SK-N-SH (cell line): ENCODE data around the gene TPD52L1. TPM values are rescaled to one million over a fixed set of nuclear protein-coding genes. Genes with fewer than 3 reads are reported as not detected.
"Not testable (repeated sequence)": the region's sequence is repeated elsewhere in the genome, so short reads cannot be mapped to it uniquely, and the experiment has no call there.

ENCODE experiments used
- CTCF ChIA-PET: fragments of 300-600, 350-600 bp; formaldehyde crosslinking; extraction: SDS; loops from one replicate; lab custom pipeline; 2021; lab: Yijun Ruan, JAX
- POLR2A ChIA-PET: fragments of 350-600 bp; sonication (Branson Sonifier 250); formaldehyde crosslinking; extraction: SDS; loops from one replicate; lab custom pipeline; 2020; ENCODE audit warnings: antibody characterized with exemption, inconsistent platforms; lab: Yijun Ruan, JAX
- DNase-seq: peaks from one replicate; pipeline ENCODE4 v3.0.0; 2012
- H2AFZ ChIP-seq: fragments of 200-600 bp; sonication (generic); 2 replicates; pipeline ENCODE4 v1.8.1; 2016; ENCODE audit warnings: antibody characterized with exemption, mild to moderate bottlenecking, low read depth
- H3F3A ChIP-seq: fragments of 200-600 bp; sonication (generic); replicated peaks from 2 replicates; pipeline ENCODE3; 2016; ENCODE audit warnings: antibody characterized with exemption, mild to moderate bottlenecking; ENCODE audit not compliant: insufficient read depth
- H3K27ac ChIP-seq, 2 experiments: fragments of 200-500 bp in 1 of 2; fragments of 200-600 bp in 1 of 2; sonication (Bioruptor generic) in 1 of 2; sonication (generic), shearing (Covaris generic) in 1 of 2; 2 replicates each; pipeline versions ENCODE4 v1.5.1 to v1.6.1; 2014 to 2016; ENCODE audit warnings: low read depth in 2 of 2, inconsistent platforms in 1 of 2, low read length in 1 of 2, mild to moderate bottlenecking in 1 of 2, mixed read lengths in 1 of 2
- H3K27me3 ChIP-seq: fragments of 200-600 bp; sonication (generic), shearing (Covaris generic); 2 replicates; pipeline ENCODE4 v1.6.1; 2016; ENCODE audit warnings: mixed run types; ENCODE audit not compliant: insufficient read depth
- H3K36me3 ChIP-seq, 2 experiments: fragments of 200-500 bp in 1 of 2; fragments of 200-600 bp in 1 of 2; sonication (Bioruptor generic) in 1 of 2; sonication (generic) in 1 of 2; replicated peaks in 1 of 2; 2 replicates each; pipeline versions ENCODE3 to v1.5.1; 2014 to 2016; ENCODE audit warnings: low read length in 1 of 2, mild to moderate bottlenecking in 1 of 2; ENCODE audit not compliant: insufficient read depth in 2 of 2, control insufficient read depth in 1 of 2
- H3K4me1 ChIP-seq, 2 experiments: fragments of 200-500 bp in 1 of 2; fragments of 200-600 bp in 1 of 2; sonication (Bioruptor generic) in 1 of 2; sonication (generic), shearing (Covaris generic) in 1 of 2; 2 replicates each; pipeline versions ENCODE4 v1.5.1 to v1.6.1; 2014 to 2016; ENCODE audit warnings: low read depth in 1 of 2, low read length in 1 of 2, mixed run types in 1 of 2; ENCODE audit not compliant: insufficient read depth in 2 of 2, control insufficient read depth in 1 of 2
- H3K4me2 ChIP-seq: fragments of 200-600 bp; sonication (generic), shearing (Covaris generic); 2 replicates; pipeline ENCODE4 v1.6.1; 2017; ENCODE audit warnings: mixed run types
- H3K4me3 ChIP-seq, 2 experiments: fragments of 200-500 bp in 1 of 2; fragments of 200-600 bp in 1 of 2; sonication (Bioruptor generic) in 1 of 2; sonication (generic), shearing (Covaris generic) in 1 of 2; 2 replicates each; pipeline versions ENCODE4 v1.5.1 to v1.8.1; 2014 to 2016; ENCODE audit warnings: low read depth in 2 of 2, inconsistent platforms in 1 of 2, low read length in 1 of 2, mild to moderate bottlenecking in 1 of 2, mixed read lengths in 1 of 2, moderate library complexity in 1 of 2
- H3K79me2 ChIP-seq: fragments of 200-600 bp; sonication (generic); 2 replicates; pipeline ENCODE4 v1.8.1; 2017; ENCODE audit warnings: mild to moderate bottlenecking; ENCODE audit not compliant: insufficient read depth
- H3K9ac ChIP-seq: fragments of 200-600 bp; sonication (generic); 2 replicates; pipeline ENCODE4 v1.6.1; 2017; ENCODE audit warnings: mixed run types
- H3K9me2 ChIP-seq: fragments of 200-600 bp; sonication (generic); 2 replicates; pipeline ENCODE4 v1.6.1; 2017; ENCODE audit warnings: mixed run types
- H3K9me3 ChIP-seq: fragments of 200-600 bp; sonication (generic); 2 replicates; pipeline ENCODE4 v1.6.1; 2017; ENCODE audit warnings: mixed run types, mild to moderate bottlenecking, moderate library complexity
- H4K20me1 ChIP-seq: fragments of 200-600 bp; sonication (generic); 2 replicates; pipeline ENCODE4 v1.6.1; 2017; ENCODE audit warnings: mild to moderate bottlenecking, mixed run types; ENCODE audit not compliant: insufficient read depth
- CHD2 ChIP-seq: fragments of 150-350 bp; IDR thresholded peaks from 2 replicates; pipeline ENCODE4 v1.6.1; 2018; ENCODE audit warnings: low read length; ENCODE audit not compliant: partially characterized antibody
- ELF1 ChIP-seq: IDR thresholded peaks from 2 replicates; pipeline ENCODE4 v1.4.0; 2012
- EP300 ChIP-seq, 2 experiments: IDR thresholded peaks; 2 replicates each; pipeline versions ENCODE4 v1.4.0 to v1.6.1; 2012; ENCODE audit warnings: borderline replicate concordance in 1 of 2, low read depth in 1 of 2, low read length in 1 of 2
- GATA2 ChIP-seq: sonication (generic); formaldehyde crosslinking; IDR thresholded peaks from 2 replicates; pipeline ENCODE4 v1.5.0; 2020; ENCODE audit warnings: mild to moderate bottlenecking, missing genetic modification reagents
- RCOR1 ChIP-seq: fragments of 150-350 bp; IDR thresholded peaks from 2 replicates; pipeline ENCODE4 v1.6.1; 2017; ENCODE audit warnings: antibody characterized with exemption, low read length
- RFX5 ChIP-seq: IDR thresholded peaks from 2 replicates; pipeline ENCODE4 v1.6.1; 2012; ENCODE audit warnings: mild to moderate bottlenecking, improper control_type of control experiment, low read length
- SIN3A ChIP-seq: IDR thresholded peaks from 2 replicates; pipeline ENCODE4 v1.6.1; 2012; ENCODE audit warnings: low read depth, mild to moderate bottlenecking, low read length, moderate library complexity, borderline replicate concordance
- YY1 ChIP-seq: IDR thresholded peaks from 2 replicates; pipeline ENCODE4 v1.4.0; 2012; ENCODE audit warnings: low read depth, mild to moderate bottlenecking
- WGBS: methylation state at CpG from one replicate; pipeline ENCODE4 v1.1.6; 2017; ENCODE audit warnings: low lambda C conversion rate; 5-methylcytosine and 5-hydroxymethylcytosine counted together
- polyA plus RNA-seq, 3 experiments: library from polyadenylated mRNA; depleted of rRNA; stranded (reverse); fragments of >200 nt; gene quantifications; 2 replicates each; pipeline ENCODE4 v1.2.3, GENCODE V29; 2012
- TF ChIP-seq, protein P1 (sequence below): fragments of 150-350 bp; IDR thresholded peaks from 2 replicates; pipeline ENCODE4 v1.6.1; 2016; ENCODE audit warnings: mild to moderate bottlenecking, low read depth, low read length
- TF ChIP-seq, protein P2 (sequence below): fragments of 150-350 bp; IDR thresholded peaks from 2 replicates; pipeline ENCODE4 v1.6.1; 2017; ENCODE audit warnings: antibody characterized with exemption, low read length, low read depth, borderline replicate concordance

Gene TPD52L1
- polyA plus RNA-seq, 1 of the 3 experiments (the other 2 are of a cell fraction), result 0.13 TPM

DNA sequence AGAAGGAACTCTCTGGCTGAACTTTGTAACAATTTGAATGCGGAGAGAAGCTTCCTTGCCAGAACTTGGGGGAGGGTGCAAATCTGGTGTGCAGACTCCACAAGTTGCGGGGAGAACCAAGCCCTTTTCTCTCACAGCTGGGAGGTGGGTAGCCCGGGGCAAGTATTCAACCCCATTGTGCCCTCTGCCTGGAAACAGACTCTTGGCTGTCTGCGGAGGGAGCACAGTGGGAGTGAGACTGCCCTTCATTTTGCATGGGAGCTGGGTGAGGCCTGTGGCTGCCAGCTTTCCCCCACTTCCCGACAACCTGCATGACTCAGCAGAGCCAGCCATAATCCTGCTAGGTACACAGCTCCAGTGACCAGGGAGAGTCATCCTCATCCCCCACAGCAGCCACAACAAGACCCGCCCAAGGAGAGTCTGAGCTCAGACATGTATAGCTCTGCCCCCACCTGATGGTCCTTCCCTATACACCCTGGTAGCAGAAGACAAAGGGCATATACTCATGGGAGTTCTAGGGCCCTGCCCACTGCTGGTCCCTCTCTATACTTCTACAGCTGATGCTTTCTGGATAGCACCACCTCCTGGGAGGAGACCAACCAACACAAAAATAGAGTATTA, 29.4 kb upstream of the TPD52L1 start:
- H3K4me1 ChIP-seq, result no peaks in the 10 kb centered on the region; a peak in 1 of 4 replicates
- H3K27me3 ChIP-seq, result no peaks in the 10 kb centered on the region; the same call in 1 of the 2 replicates
- H3K9ac ChIP-seq, result no peak overlapping the region
- no peak overlapping the region for H3K4me3 ChIP-seq
- no peaks in the 10 kb centered on the region for H3K9me3 ChIP-seq
- H4K20me1 ChIP-seq, result no peaks in the 10 kb centered on the region
- no peak overlapping the region for H3K27ac ChIP-seq
- no peaks in the 10 kb centered on the region for H3K79me2 ChIP-seq
- H3K36me3 ChIP-seq, result no peaks in the 10 kb centered on the region
- DNase-seq, result no peak
- no peak overlapping the region for H3K4me2 ChIP-seq
- 14% methylated on average over 4 of the region's 6 CpGs for WGBS
- no peak overlapping the region for H2AFZ ChIP-seq
- ChIA-PET CTCF (interaction anchor here (0.6 to 1.4 kb wide), 2 partner anchors 9 to 29 kb away, joined by 3 to 4 read pairs; partner anchors contain the start of gene TPD52L1), POLR2A (no interaction called here)
- TF ChIP-seq CHD2 (no peak), GATA2 (CRISPR knock-in tag) (no peak), ELF1 (no peak), EP300 (IDR thresholded peaks at IDR 0.05; ENCODE audit: borderline replicate concordance in 1 of 2, low read depth in 1 of 2, low read length in 1 of 2) (no peak), RFX5 (no peak), SIN3A (no peak)
- TF ChIP-seq, protein P1, sequence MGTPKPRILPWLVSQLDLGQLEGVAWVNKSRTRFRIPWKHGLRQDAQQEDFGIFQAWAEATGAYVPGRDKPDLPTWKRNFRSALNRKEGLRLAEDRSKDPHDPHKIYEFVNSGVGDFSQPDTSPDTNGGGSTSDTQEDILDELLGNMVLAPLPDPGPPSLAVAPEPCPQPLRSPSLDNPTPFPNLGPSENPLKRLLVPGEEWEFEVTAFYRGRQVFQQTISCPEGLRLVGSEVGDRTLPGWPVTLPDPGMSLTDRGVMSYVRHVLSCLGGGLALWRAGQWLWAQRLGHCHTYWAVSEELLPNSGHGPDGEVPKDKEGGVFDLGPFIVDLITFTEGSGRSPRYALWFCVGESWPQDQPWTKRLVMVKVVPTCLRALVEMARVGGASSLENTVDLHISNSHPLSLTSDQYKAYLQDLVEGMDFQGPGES, result no peak
- no peaks in the 10 kb centered on the region for H3F3A ChIP-seq
- no peaks in the 10 kb centered on the region for H3K9me2 ChIP-seq

DNA sequence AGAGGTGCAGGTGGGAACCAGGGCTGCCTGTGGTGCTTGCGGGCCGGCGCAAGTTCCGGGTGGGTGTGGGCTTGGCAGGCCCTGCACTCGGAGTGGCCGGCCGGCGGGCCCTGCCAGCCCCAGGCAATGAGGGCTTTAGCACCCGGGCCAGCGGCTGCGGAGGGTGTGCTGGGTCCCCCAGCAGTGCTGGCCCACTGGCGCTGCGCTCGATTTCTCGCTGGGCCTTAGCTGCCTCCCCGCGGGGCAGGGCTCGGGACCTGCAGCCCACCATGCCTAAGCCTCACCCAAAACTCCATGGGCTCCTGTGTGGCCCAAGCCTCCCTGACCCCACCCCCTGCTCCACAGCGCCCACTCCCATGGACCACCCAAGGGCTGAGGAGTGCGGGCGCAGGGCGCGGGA, 27.7 kb upstream of the TPD52L1 start:
- H3K27me3 ChIP-seq, H3K36me3 ChIP-seq, POLR2A ChIA-PET, H3K79me2 ChIP-seq, H3K9me2 ChIP-seq, H3F3A ChIP-seq, H3K4me2 ChIP-seq, H2AFZ ChIP-seq, H4K20me1 ChIP-seq, H3K9me3 ChIP-seq, DNase-seq, H3K9ac ChIP-seq, H3K4me3 ChIP-seq, H3K4me1 ChIP-seq, H3K27ac ChIP-seq: not testable (repeated sequence)
- CTCF ChIA-PET, result interaction anchor here (1.9 kb wide), 1 partner anchor 12 kb away, joined by 6 read pairs; no protein-coding TSS in a partner anchor
- WGBS, result 40% methylated on average over 11 of the region's 23 CpGs

DNA sequence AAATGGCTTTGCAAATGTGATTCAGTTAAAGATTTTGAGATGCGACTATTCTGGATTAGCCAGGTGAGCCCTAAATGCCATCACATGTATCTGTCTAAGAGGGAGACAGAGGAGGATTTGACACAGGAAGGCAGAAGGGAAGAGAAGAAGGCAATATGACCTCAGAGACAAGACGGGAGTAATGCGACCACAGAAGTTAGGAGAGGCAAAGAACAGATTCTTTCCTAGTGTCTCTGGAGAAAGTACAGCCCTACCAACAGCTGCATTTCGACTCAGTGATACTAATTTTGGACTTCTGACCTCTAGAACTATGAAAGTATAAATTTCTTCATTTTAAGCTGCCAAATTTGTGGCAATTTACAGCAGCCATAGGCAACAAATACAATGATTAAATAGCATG, 24.2 kb upstream of the TPD52L1 start:
- Histone ChIP-seq H3K9me2 (no peaks in the 10 kb centered on the region), H3K27ac (no peak overlapping the region), H3K4me2 (no peak overlapping the region), H3K36me3 (no peaks in the 10 kb centered on the region), H3K4me3 (no peak overlapping the region), H3K79me2 (no peaks in the 10 kb centered on the region), H3K27me3 (peaks cover 9% of the 10 kb centered on the region; the same call in 1 of the 2 replicates), H3K4me1 (no peaks in the 10 kb centered on the region), H3K9ac (no peak overlapping the region), H4K20me1 (no peaks in the 10 kb centered on the region), H2AFZ (no peak overlapping the region), H3K9me3 (no peaks in the 10 kb centered on the region), H3F3A (no peaks in the 10 kb centered on the region)
- CTCF ChIA-PET, result interaction anchor here (1.4 kb wide), 1 partner anchor 20 kb away, joined by 3 read pairs; no protein-coding TSS in a partner anchor
- WGBS, result 13% methylated on average over 4 of the region's 4 CpGs
- POLR2A ChIA-PET, result no interaction called here
- no peak for DNase-seq
- TF ChIP-seq RCOR1 (no peak), YY1 (no peak), GATA2 (CRISPR knock-in tag) (no peak)
- TF ChIP-seq, protein P2, sequence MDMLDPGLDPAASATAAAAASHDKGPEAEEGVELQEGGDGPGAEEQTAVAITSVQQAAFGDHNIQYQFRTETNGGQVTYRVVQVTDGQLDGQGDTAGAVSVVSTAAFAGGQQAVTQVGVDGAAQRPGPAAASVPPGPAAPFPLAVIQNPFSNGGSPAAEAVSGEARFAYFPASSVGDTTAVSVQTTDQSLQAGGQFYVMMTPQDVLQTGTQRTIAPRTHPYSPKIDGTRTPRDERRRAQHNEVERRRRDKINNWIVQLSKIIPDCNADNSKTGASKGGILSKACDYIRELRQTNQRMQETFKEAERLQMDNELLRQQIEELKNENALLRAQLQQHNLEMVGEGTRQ, result no peak
